Measurements from ENCODE around the gene ERAL1. TPM values are rescaled to one million over a fixed set of nuclear protein-coding genes. Genes with fewer than 3 reads are reported as not detected.

Gene ERAL1
- total RNA-seq, 1 experiment from 2014 or later: 70.1 TPM

- no peak for ATAC-seq
- Mint-ChIP-seq H3K4me1 (peaks cover 39% of the 10 kb centered on the region), H3K27me3 (ENCODE audit: low read depth) (no peaks in the 10 kb centered on the region), H3K27ac (peak overlapping the region; percentile 76; the same call in 1 of the 2 replicates), H3K9me3 (no peaks in the 10 kb centered on the region), H3K36me3 (peaks cover 63% of the 10 kb centered on the region), H3K4me3 (no peak overlapping the region)
- DNase-seq (ENCODE audit: low spot score): no peak
- TF ChIP-seq, protein P1, sequence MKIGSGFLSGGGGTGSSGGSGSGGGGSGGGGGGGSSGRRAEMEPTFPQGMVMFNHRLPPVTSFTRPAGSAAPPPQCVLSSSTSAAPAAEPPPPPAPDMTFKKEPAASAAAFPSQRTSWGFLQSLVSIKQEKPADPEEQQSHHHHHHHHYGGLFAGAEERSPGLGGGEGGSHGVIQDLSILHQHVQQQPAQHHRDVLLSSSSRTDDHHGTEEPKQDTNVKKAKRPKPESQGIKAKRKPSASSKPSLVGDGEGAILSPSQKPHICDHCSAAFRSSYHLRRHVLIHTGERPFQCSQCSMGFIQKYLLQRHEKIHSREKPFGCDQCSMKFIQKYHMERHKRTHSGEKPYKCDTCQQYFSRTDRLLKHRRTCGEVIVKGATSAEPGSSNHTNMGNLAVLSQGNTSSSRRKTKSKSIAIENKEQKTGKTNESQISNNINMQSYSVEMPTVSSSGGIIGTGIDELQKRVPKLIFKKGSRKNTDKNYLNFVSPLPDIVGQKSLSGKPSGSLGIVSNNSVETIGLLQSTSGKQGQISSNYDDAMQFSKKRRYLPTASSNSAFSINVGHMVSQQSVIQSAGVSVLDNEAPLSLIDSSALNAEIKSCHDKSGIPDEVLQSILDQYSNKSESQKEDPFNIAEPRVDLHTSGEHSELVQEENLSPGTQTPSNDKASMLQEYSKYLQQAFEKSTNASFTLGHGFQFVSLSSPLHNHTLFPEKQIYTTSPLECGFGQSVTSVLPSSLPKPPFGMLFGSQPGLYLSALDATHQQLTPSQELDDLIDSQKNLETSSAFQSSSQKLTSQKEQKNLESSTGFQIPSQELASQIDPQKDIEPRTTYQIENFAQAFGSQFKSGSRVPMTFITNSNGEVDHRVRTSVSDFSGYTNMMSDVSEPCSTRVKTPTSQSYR (CRISPR knock-in tag; IDR thresholded peaks at IDR 0.05): no peak
- TF ChIP-seq, protein P2, sequence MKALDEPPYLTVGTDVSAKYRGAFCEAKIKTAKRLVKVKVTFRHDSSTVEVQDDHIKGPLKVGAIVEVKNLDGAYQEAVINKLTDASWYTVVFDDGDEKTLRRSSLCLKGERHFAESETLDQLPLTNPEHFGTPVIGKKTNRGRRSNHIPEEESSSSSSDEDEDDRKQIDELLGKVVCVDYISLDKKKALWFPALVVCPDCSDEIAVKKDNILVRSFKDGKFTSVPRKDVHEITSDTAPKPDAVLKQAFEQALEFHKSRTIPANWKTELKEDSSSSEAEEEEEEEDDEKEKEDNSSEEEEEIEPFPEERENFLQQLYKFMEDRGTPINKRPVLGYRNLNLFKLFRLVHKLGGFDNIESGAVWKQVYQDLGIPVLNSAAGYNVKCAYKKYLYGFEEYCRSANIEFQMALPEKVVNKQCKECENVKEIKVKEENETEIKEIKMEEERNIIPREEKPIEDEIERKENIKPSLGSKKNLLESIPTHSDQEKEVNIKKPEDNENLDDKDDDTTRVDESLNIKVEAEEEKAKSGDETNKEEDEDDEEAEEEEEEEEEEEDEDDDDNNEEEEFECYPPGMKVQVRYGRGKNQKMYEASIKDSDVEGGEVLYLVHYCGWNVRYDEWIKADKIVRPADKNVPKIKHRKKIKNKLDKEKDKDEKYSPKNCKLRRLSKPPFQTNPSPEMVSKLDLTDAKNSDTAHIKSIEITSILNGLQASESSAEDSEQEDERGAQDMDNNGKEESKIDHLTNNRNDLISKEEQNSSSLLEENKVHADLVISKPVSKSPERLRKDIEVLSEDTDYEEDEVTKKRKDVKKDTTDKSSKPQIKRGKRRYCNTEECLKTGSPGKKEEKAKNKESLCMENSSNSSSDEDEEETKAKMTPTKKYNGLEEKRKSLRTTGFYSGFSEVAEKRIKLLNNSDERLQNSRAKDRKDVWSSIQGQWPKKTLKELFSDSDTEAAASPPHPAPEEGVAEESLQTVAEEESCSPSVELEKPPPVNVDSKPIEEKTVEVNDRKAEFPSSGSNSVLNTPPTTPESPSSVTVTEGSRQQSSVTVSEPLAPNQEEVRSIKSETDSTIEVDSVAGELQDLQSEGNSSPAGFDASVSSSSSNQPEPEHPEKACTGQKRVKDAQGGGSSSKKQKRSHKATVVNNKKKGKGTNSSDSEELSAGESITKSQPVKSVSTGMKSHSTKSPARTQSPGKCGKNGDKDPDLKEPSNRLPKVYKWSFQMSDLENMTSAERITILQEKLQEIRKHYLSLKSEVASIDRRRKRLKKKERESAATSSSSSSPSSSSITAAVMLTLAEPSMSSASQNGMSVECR (CRISPR knock-in tag; IDR thresholded peaks at IDR 0.05; ENCODE audit: borderline replicate concordance): no peak
- TF ChIP-seq SMAD3 (CRISPR knock-in tag; IDR thresholded peaks at IDR 0.05; ENCODE audit: borderline replicate concordance) (no peak), ELF4 (CRISPR knock-in tag; IDR thresholded peaks at IDR 0.05; ENCODE audit: low read depth) (no peak), KAT7 (CRISPR knock-in tag; IDR thresholded peaks at IDR 0.05; ENCODE audit: borderline replicate concordance) (no peak), NR2C2 (CRISPR knock-in tag; IDR thresholded peaks at IDR 0.05) (no peak), AR (CRISPR knock-in tag; IDR thresholded peaks at IDR 0.05) (no peak)
- TF ChIP-seq, protein P3, sequence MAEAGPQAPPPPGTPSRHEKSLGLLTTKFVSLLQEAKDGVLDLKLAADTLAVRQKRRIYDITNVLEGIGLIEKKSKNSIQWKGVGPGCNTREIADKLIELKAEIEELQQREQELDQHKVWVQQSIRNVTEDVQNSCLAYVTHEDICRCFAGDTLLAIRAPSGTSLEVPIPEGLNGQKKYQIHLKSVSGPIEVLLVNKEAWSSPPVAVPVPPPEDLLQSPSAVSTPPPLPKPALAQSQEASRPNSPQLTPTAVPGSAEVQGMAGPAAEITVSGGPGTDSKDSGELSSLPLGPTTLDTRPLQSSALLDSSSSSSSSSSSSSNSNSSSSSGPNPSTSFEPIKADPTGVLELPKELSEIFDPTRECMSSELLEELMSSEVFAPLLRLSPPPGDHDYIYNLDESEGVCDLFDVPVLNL (CRISPR knock-in tag; IDR thresholded peaks at IDR 0.05; ENCODE audit: borderline replicate concordance, low read depth): no peak
- ChIA-PET CTCF (interaction anchor here (0.9 to 9.0 kb wide), 5 partner anchors 9 to 179 kb away, joined by 4 to 103 read pairs (median 8); partner anchors contain the start of genes NEK8 and TLCD1), POLR2A (interaction anchor here (0.6 kb wide), 1 partner anchor 24 kb away, joined by 3 read pairs; no protein-coding TSS in a partner anchor)
Measured at GRCh38 chr17:28907709-28908475, 53.1 kb downstream of the ERAL1 start.

DNA sequence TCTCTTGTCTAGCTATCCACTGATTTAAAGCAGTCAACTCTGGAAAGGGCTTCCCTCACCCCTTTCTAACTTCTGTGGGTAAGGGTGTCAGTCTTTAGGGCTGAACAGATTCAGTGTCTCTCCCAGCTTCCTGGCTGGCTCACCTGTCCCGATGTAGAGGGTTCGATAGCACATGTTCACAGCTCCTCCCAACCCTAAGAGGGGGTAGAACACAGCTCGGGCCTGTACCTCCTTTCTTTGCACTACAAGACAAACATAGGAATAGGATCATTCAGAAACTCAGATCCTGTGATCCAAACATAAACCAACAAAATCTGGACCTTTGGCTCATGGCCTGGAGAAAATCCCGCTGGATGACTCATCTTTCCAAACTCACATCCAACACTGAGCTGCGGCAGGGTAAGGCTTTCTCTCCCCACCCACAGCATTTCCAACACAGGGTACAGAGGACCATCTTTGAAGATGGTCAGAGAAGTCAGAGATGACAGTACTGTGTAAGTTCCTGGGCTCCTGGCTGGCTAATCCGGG lies 53.9 kb downstream of the ERAL1 start:
- Mint-ChIP-seq H3K4me1 (peaks cover 36% of the 10 kb centered on the region), H3K27me3 (ENCODE audit: low read depth) (no peaks in the 10 kb centered on the region), H3K9me3 (no peaks in the 10 kb centered on the region), H3K36me3 (peaks cover 71% of the 10 kb centered on the region), H3K27ac (peak overlapping the region; percentile 72; the same call in 1 of the 2 replicates), H3K4me3 (no peak overlapping the region)
- DNase-seq (ENCODE audit: low spot score): no peak
- ChIA-PET CTCF (interaction anchor here (1.0 to 9.0 kb wide), 4 partner anchors 8 to 235 kb away, joined by 3 to 103 read pairs (median 10); partner anchors contain the start of genes NEK8 and TLCD1), POLR2A (no interaction called here)
- no peak for ATAC-seq
- TF ChIP-seq GTF2I (CRISPR knock-in tag; conservative IDR thresholded peaks at IDR 0.05) (no peak), NR3C1 (CRISPR knock-in tag; conservative IDR thresholded peaks at IDR 0.05; ENCODE audit: low read depth) (no peak), ZSCAN18 (CRISPR knock-in tag; IDR thresholded peaks at IDR 0.05) (no peak), ZNF263 (CRISPR knock-in tag; IDR thresholded peaks at IDR 0.05; ENCODE audit: low read depth) (no peak), HMGA2 (CRISPR knock-in tag; IDR thresholded peaks at IDR 0.05) (no peak), NR2C2 (CRISPR knock-in tag; IDR thresholded peaks at IDR 0.05) (no peak)
- TF ChIP-seq, protein P4, sequence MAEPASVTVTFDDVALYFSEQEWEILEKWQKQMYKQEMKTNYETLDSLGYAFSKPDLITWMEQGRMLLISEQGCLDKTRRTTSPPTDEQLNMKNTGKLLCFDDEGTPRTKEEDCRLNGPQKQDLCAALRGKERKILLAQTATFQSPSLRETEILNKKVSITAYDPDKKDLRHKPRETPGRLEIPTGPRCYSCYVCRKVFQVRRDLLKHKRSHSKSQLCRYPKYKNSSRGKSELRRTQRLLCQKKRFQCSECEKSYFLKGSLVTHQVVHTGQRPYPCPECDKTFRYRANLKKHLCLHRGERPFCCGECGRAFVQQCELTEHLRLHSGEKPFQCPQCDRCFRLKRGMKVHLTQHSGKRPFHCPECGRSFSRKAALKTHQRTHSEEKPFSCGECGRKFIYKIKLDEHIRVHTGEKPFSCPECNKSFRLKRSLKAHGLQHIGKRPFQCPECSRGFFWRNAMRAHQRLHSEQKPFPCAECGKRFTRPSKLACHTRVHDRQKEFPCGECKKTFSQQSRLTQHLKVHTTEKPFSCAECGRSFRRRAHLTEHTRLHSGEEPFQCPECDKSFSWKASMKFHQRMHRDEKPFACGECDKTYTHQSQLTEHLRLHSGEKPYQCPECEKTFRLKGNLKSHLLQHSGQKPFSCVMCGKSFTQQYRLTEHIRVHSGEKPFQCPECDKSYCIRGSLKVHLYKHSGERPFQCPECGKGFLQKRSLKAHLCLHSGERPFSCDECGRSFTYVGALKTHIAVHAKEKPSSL (CRISPR knock-in tag; conservative IDR thresholded peaks at IDR 0.05): no peak
- TF ChIP-seq, protein P5, sequence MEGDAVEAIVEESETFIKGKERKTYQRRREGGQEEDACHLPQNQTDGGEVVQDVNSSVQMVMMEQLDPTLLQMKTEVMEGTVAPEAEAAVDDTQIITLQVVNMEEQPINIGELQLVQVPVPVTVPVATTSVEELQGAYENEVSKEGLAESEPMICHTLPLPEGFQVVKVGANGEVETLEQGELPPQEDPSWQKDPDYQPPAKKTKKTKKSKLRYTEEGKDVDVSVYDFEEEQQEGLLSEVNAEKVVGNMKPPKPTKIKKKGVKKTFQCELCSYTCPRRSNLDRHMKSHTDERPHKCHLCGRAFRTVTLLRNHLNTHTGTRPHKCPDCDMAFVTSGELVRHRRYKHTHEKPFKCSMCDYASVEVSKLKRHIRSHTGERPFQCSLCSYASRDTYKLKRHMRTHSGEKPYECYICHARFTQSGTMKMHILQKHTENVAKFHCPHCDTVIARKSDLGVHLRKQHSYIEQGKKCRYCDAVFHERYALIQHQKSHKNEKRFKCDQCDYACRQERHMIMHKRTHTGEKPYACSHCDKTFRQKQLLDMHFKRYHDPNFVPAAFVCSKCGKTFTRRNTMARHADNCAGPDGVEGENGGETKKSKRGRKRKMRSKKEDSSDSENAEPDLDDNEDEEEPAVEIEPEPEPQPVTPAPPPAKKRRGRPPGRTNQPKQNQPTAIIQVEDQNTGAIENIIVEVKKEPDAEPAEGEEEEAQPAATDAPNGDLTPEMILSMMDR (IDR thresholded peaks at IDR 0.05): no peak

Data from WTC11 (cell line).